ENCODE data around the gene MAP7.
A peak's percentile ranks its signal among the peaks of the same experiment; 100 is the strongest.

MAP7 gene

GRCh38 chr6:136564180-136564579 is 14.0 kb upstream of the MAP7 start:
- no peak for DNase-seq (ENCODE audit: low read depth, low spot score)

DNA sequence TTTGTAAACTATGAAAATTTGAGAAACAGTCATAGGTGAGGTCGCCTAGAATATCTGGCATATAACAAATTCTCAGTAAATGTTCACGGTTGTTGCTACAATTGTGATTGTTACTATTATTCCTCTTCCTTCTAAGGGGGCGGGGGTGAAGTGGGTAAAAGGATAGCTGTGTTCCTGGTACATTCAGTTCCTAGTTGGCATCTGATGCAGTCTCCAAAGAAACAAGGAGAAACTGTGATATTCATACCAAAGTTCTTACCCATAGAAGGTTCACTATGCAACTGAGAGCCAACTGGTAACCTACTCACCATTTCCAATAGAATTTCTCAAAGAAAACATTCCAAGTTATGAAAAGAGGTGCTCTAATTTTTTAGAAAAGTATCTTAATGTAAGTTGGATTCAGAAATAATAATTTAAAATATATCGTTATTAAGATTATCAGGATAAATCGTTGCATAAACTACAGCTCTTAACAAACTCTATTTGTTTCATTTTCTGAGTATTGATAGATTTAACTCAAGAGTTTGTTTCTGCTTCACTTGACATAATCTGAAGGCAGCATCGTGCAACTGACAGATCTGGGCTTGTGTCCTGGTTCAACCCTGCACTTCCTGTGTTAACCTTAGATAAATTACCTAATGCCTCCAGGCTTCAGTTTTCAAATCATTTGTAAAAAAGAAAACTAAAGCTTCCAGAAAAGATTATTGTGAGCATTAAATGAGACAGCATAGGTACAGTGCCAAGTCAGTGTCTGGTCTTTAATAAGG is 13.3 kb upstream of the MAP7 start:
- DNase-seq (ENCODE audit: low read depth, low spot score) = peak; percentile 14

- no peak for DNase-seq (ENCODE audit: low read depth, low spot score)
Observed at GRCh38 chr6:136562211-136562610, 12.0 kb upstream of the MAP7 start.

GRCh38 chr6:136553166-136553787 is 3.1 kb upstream of the MAP7 start:
- no peak for DNase-seq (ENCODE audit: low read depth, low spot score)

GRCh38 chr6:136552054-136552453 is 1.8 kb upstream of the MAP7 start:
- no peak for DNase-seq (ENCODE audit: low read depth, low spot score)

- DNase-seq (ENCODE audit: low read depth, low spot score) = peak; percentile 27
Observed at GRCh38 chr6:136551103-136551502, 881 bp upstream of the MAP7 start.

DNA sequence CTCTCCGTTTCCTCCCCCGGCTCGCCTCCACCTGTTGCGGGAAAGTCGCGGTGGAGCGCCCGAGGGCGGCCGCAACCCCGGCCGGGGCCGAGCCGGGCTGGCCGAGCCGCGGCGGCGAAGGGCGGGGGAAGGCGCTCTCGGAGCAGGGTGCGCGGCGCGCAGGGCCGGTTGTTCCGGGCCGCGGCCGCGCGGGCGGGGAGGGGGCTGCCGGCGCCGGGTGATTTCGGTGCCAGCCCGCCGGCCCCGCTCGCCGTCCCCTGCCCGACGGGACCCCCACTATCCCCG is 235 bp downstream of the MAP7 start:
- DNase-seq (ENCODE audit: low read depth, low spot score) = no peak

- peak; percentile 34 for DNase-seq (ENCODE audit: low read depth, low spot score)
Observed at GRCh38 chr6:136549300-136550044, 750 bp downstream of the MAP7 start.

- DNase-seq (ENCODE audit: low read depth, low spot score) = no peak
Observed at GRCh38 chr6:136548582-136549299, 1.5 kb downstream of the MAP7 start.

DNA sequence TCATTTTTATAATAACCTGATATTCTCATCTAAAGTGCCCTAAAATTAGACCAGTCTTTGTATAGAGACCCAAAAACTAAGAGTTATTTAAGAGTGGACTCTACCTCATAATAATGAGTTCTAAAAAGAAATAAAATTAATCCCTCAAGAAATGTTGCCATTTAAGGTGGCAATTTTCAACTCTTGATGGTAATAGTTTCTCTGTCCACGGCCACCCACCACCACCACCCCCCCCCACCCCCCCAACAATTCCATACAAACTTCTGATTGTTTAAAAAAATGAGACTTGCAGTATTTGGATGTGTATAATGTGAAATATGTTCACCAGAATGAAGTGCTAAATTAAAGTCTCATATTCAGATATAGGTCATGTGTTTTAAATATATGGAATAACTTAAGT is 2.4 kb downstream of the MAP7 start:
- no peak for DNase-seq (ENCODE audit: low read depth, low spot score)

DNA sequence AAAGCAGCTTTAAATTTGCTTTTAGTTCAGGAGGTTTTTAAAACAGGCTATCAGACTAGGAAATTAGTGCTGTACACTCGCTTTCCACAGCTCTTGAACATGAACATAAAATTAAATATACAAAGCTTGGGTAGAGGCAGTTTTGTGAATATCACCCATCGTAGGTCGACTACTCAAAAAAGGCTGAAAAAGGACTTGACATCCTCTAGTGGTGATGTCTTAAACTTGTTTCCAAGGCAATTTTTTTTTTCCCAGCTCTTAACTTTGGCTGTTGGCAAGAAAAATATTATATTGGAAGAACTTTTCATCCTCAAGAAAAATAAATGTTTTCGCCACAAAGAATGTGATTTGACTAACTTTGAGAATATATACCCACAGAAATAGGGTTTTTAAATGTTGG is 2.9 kb downstream of the MAP7 start:
- peak; percentile 61 for DNase-seq (ENCODE audit: low read depth, low spot score)

DNA sequence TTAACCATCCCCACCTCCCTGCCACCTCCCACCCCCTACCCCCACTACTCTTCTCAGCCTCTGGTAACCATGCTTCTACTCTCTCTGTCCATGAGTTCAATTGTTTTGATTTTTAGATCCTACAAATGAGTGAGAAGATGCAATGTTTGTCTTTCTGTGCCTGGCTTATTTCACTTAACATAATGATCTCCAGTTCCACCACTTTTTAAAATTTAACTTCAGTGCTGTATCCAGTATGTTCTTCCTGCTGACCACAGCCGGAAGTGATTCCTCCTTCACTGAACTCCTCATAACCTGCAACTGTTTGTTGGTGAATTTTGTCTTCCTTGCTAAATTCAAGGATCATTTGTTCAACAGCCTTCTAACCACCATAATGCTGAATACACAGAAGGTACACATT is 3.9 kb downstream of the MAP7 start:
- DNase-seq (ENCODE audit: low read depth, low spot score) = no peak

DNA sequence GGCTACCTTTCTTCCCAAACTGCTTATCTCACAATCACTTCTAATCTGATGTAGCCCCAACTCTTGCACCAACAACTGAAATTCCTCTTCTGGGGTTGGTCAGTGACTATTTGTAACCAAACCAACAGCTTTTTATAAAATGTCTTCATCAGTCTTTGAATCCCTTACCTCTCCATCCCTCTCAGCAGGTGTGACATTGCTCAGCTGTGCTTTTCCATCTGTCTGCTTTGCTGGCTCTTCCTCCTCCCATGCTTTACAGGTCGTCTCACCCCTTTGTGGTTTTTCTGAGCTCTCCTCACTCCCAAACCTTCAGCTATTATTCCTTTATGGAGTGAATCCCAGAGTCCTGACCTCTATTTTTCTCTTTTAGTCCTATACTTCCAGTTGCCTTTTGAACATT is 5.9 kb downstream of the MAP7 start:
- no peak for DNase-seq (ENCODE audit: low read depth, low spot score)

DNA sequence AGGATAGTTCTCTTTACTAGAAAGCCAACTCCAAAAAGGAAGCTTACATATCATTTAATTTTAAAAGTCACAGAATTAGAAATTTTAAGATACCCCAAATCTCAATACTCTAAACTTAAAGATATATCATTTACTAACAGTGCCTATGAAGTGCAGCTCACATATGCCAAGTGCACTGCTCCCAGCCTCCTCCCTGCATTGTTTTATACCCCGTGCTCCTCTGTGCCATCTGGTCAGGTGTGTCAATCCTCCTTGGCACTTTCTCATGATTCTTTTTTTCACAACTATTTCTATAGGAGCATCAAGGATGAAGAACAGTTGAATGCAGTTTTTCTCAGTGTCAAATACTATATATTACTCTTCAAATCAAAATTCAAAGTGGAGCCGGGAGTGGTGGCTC is 8.8 kb downstream of the MAP7 start:
- DNase-seq (ENCODE audit: low read depth, low spot score) = no peak

DNA sequence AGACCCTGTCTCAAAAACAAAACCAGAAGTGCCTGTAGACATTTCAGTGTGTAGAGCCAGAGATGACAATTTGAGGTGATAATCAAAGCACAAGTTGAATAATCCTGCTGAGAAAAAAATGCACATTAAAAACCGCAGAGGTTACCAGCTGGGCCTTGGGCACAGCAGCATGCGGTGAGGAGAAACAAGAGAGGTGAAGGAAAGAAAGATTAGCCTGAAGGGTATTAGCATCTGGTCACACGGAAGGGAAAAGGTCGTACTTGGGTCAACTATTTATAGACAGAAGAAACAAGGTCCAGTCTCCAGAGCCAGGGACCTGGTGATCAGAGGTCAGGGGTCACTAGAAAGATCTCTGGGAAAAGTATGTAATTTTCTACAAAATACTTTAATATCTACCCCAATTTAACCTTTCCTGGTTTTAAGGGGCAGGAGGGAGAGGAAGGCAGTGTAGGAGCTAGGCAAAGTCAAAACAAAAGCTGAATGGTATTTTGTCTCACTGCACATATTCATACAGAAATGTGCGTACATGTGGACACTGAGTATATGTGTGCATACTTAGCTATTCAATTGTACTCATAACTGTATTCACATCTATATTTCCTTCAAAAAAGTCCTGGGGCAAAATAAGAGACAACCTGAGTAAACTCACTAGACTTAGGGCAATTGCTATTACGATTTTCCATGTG is 10.1 kb downstream of the MAP7 start:
- DNase-seq (ENCODE audit: low read depth, low spot score) = peak; percentile 57

GRCh38 chr6:136538836-136539235 is 11.4 kb downstream of the MAP7 start:
- DNase-seq (ENCODE audit: low read depth, low spot score) = no peak

DNA sequence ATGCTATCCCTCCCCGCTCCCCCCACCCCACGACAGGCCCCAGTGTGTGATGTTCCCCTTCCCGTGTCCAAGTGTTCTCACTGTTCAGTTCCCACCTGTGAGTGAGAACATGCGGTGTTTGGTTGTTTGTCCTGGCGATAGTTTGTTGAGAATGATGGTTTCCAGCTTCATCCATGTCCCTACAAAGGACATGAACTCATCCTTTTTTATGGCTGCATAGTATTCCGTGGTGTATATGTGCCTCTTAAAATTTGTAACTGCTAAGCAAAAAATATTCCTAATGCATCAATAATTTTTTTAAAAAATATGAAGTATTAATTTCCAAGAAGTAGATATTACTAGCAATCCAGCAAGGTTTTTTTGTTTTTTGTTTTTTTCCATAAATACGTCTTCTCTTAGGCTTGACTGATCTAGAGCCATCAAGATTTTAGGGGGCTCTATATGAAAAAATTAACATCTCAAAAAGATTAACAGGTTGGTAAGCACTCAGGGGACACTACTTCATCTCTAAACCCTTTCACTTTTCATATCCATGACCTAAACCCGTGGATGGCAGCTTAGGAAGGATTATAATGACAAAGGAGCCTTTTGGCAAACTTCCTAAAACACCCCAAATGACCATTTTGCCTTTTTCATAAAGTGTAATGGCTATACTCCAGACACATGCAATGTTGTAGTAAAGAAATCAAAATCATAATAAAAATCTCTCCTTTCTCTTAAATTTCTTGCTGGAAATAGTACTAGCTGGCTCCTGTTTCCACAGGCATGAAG is 14.2 kb downstream of the MAP7 start:
- no peak for DNase-seq (ENCODE audit: low read depth, low spot score)

DNA sequence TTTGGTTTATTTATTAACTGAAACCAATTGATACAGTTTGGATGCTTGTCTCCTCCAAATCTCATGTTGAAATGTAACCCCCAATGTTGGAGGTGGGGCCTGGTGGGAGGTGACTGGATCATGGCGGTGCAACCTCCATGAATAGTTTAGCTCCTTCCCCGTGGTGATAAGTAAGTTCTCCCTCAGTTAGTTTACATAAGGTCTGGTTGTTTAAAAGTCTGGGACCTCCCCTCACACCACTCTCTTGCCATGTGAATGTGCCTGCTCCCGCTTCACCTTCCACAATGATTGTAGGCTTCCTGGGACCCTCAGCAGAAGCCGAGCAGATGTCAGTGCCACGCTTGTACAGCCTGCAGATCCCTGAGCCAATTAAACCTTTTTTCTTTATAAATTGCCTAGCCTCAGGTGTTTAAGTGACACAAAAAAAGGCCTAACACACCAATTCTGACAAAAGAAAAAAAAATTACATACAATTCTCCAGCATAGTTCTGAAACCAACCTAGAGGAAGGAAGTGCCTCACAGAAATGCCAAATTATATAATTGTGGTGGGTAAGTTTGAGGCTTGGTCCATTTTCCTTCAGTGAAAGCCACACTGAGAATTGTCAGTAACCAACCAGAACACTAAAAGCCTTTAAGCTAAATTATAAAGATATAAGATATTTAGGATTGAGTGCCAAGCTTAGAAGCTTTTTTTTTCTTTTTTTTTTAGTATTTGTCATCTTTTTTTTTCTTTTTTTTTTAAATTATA is 15.0 kb downstream of the MAP7 start:
- no peak for DNase-seq (ENCODE audit: low read depth, low spot score)

- DNase-seq (ENCODE audit: low read depth, low spot score) = no peak
Observed at GRCh38 chr6:136534268-136534667, 16.0 kb downstream of the MAP7 start.

GRCh38 chr6:136533487-136533886 is 16.7 kb downstream of the MAP7 start:
- no peak for DNase-seq (ENCODE audit: low read depth, low spot score)

All from astrocyte of the hippocampus (primary cell).